Midbrain (tissue), 1 donor: Measurements from ENCODE around the gene SLC44A5.
"Not testable (repeated sequence)": the region's sequence is repeated elsewhere in the genome, so short reads cannot be mapped to it uniquely, and the experiment has no call there.

Source experiments
- DNase-seq: peaks from one replicate; lab custom pipeline; 2025; lab: John Stamatoyannopoulos, UW

Gene SLC44A5

GRCh38 chr1:75366595-75366994, 244.3 kb downstream of the SLC44A5 start:
- no peak for DNase-seq

GRCh38 chr1:75361260-75361659, 249.7 kb downstream of the SLC44A5 start:
- DNase-seq = no peak

GRCh38 chr1:75354267-75354666, 256.6 kb downstream of the SLC44A5 start:
- DNase-seq = not testable (repeated sequence)

GRCh38 chr1:75353051-75353450, 257.9 kb downstream of the SLC44A5 start:
- no peak for DNase-seq

GRCh38 chr1:75345538-75346292, 265.2 kb downstream of the SLC44A5 start:
- DNase-seq = no peak

GRCh38 chr1:75342786-75343185, 268.1 kb downstream of the SLC44A5 start:
- DNase-seq = no peak

- DNase-seq = no peak
These were observed 269.4 kb downstream of the SLC44A5 start for GRCh38 chr1:75341537-75341936.

- DNase-seq = peak; percentile 1
These were observed 272.1 kb downstream of the SLC44A5 start for GRCh38 chr1:75338616-75339483.

- DNase-seq = no peak
These were observed 276.0 kb downstream of the SLC44A5 start for GRCh38 chr1:75334876-75335389.

GRCh38 chr1:75330624-75331023, 280.3 kb downstream of the SLC44A5 start:
- no peak for DNase-seq

GRCh38 chr1:75328691-75329090, 282.2 kb downstream of the SLC44A5 start:
- no peak for DNase-seq

- DNase-seq = no peak
These were observed 283.5 kb downstream of the SLC44A5 start for GRCh38 chr1:75327395-75327794.

GRCh38 chr1:75317976-75318375, 292.9 kb downstream of the SLC44A5 start:
- no peak for DNase-seq

- no peak for DNase-seq
These were observed 294.7 kb downstream of the SLC44A5 start for GRCh38 chr1:75316230-75316629.

- DNase-seq = no peak
These were observed 298.3 kb downstream of the SLC44A5 start for GRCh38 chr1:75312620-75313019.

GRCh38 chr1:75310067-75310466, 300.8 kb downstream of the SLC44A5 start:
- no peak for DNase-seq

GRCh38 chr1:75308365-75308764, 302.5 kb downstream of the SLC44A5 start:
- DNase-seq = no peak

GRCh38 chr1:75305061-75305460, 305.9 kb downstream of the SLC44A5 start:
- DNase-seq = no peak

GRCh38 chr1:75293270-75293669, 317.6 kb downstream of the SLC44A5 start:
- no peak for DNase-seq

- DNase-seq = no peak
These were observed 318.9 kb downstream of the SLC44A5 start for GRCh38 chr1:75292013-75292412.

- DNase-seq = no peak
These were observed 334.5 kb downstream of the SLC44A5 start for GRCh38 chr1:75276385-75276784.

GRCh38 chr1:75275631-75276030, 335.3 kb downstream of the SLC44A5 start:
- no peak for DNase-seq

GRCh38 chr1:75274920-75275506, 335.9 kb downstream of the SLC44A5 start:
- no peak for DNase-seq
